GM23248 (cell line): Measurements from ENCODE around the gene PSME1. TPM values are rescaled to one million over a fixed set of nuclear protein-coding genes. Genes with fewer than 3 reads are reported as not detected.

Source experiments
- DNase-seq: peaks from one replicate; pipeline ENCODE4 v3.0.0-alpha.2; 2015
- H2AFZ ChIP-seq: fragments of 200-600 bp; sonication (generic); 2 replicates; pipeline ENCODE4 v1.6.1; 2016; ENCODE audit warnings: antibody characterized with exemption
- H3F3A ChIP-seq: fragments of 200-600 bp; sonication (generic); 2 replicates; pipeline ENCODE4 v1.6.1; 2016; ENCODE audit warnings: mild to moderate bottlenecking, antibody characterized with exemption, mixed run types; ENCODE audit not compliant: insufficient read depth
- H3K27ac ChIP-seq: fragments of 200-600 bp; sonication (generic); 2 replicates; pipeline ENCODE4 v1.5.1; 2016; ENCODE audit warnings: mild to moderate bottlenecking
- H3K27me3 ChIP-seq: fragments of 200-600 bp; sonication (generic); replicated peaks from 2 replicates; pipeline ENCODE4 v1.6.1; 2016; ENCODE audit warnings: mild to moderate bottlenecking; ENCODE audit not compliant: insufficient read depth
- H3K36me3 ChIP-seq: fragments of 200-600 bp; sonication (generic); 2 replicates; pipeline ENCODE4 v1.6.1; 2016; ENCODE audit warnings: low read depth, mild to moderate bottlenecking
- H3K4me1 ChIP-seq: fragments of 200-600 bp; sonication (generic); 2 replicates; pipeline ENCODE4 v1.6.1; 2016; ENCODE audit warnings: mild to moderate bottlenecking; ENCODE audit not compliant: insufficient read depth
- H3K4me2 ChIP-seq: fragments of 200-600 bp; sonication (generic); one replicate; pipeline ENCODE4 v1.6.1; 2016; ENCODE audit warnings: mild to moderate bottlenecking; ENCODE audit not compliant: unreplicated experiment
- H3K4me3 ChIP-seq: fragments of 200-600 bp; sonication (generic); 2 replicates; pipeline ENCODE4 v1.5.1; 2016; ENCODE audit warnings: mild to moderate bottlenecking
- H3K79me2 ChIP-seq: fragments of 200-600 bp; sonication (generic); 2 replicates; pipeline ENCODE4 v1.6.1; 2016; ENCODE audit warnings: mild to moderate bottlenecking; ENCODE audit not compliant: insufficient read depth
- H3K9ac ChIP-seq: fragments of 200-600 bp; sonication (generic); 2 replicates; pipeline ENCODE4 v1.6.1; 2016; ENCODE audit warnings: mild to moderate bottlenecking
- H3K9me2 ChIP-seq: fragments of 200-600 bp; sonication (generic); 2 replicates; pipeline ENCODE4 v1.6.1; 2016; ENCODE audit warnings: mixed run types, mild to moderate bottlenecking, moderate library complexity; ENCODE audit not compliant: insufficient read depth
- H3K9me3 ChIP-seq: fragments of 200-600 bp; sonication (generic); one replicate; pipeline ENCODE4 v1.6.1; 2017; ENCODE audit warnings: low read depth
- H4K20me1 ChIP-seq: fragments of 200-600 bp; sonication (generic); 2 replicates; pipeline ENCODE4 v1.6.0; 2016; ENCODE audit not compliant: insufficient read depth
- EZH2 ChIP-seq: fragments of 200-600 bp; sonication (generic); IDR thresholded peaks from 2 replicates; pipeline ENCODE4 v1.6.1; 2018; ENCODE audit warnings: antibody characterized with exemption, mild to moderate bottlenecking; ENCODE audit not compliant: insufficient read depth, poor library complexity, severe bottlenecking
- EZH2phosphoT487 ChIP-seq: fragments of 200-600 bp; sonication (generic); IDR thresholded peaks from 2 replicates; pipeline ENCODE4 v1.6.1; 2018; ENCODE audit warnings: antibody characterized with exemption, moderate library complexity, mild to moderate bottlenecking, low read depth; ENCODE audit not compliant: insufficient read depth
- WGBS, 2 experiments: methylation state at CpG; one replicate each; pipeline ENCODE4 v1.1.6; 2015 to 2017; ENCODE audit warnings: low lambda C conversion rate in 2 of 2, low coverage in 1 of 2; ENCODE audit errors: missing lambda C conversion rate in 2 of 2; 5-methylcytosine and 5-hydroxymethylcytosine counted together
- in situ Hi-C: fragments of 300-500 bp; cut with MboI; formaldehyde crosslinking; loops from 2 replicates; pipeline ENCODE4 v1.15.0; 2020
- polyA plus RNA-seq: library from polyadenylated mRNA; unstranded; fragments of >200 nt; fragmentation: Nextera tagmentation; extraction: Ambion mirVana; gene quantifications from 2 replicates; pipeline ENCODE4 v1.2.1, GENCODE V29; 2016
- total RNA-seq: library from RNA; depleted of rRNA; stranded (reverse); fragments of >200 nt; shearing (Covaris generic); gene quantifications from 2 replicates; pipeline ENCODE4 v1.2.3, GENCODE V29; 2014

Gene PSME1
- total and polyA plus RNA-seq, 2 experiments from 2014 or later = 58.9 to 144 TPM

- no peak for DNase-seq
- Histone ChIP-seq H3K9me3 (no peaks in the 10 kb centered on the region), H3K9me2 (no peaks in the 10 kb centered on the region), H3K27ac (no peak overlapping the region), H3K9ac (no peak overlapping the region), H3K4me3 (no peak overlapping the region), H3K79me2 (peaks cover 30% of the 10 kb centered on the region), H4K20me1 (no peaks in the 10 kb centered on the region), H3K4me1 (peaks cover 7% of the 10 kb centered on the region), H3K4me2 (no peak overlapping the region), H2AFZ (no peak overlapping the region), H3K36me3 (peaks cover 55% of the 10 kb centered on the region; the same call in 1 of the 2 replicates), H3F3A (peaks cover 11% of the 10 kb centered on the region), H3K27me3 (no peaks in the 10 kb centered on the region)
- WGBS, 2 experiments = 90 to 94% methylated on average over 15 to 17 of the region's 17 CpGs
- TF ChIP-seq EZH2 = no peak
- TF ChIP-seq EZH2phosphoT487 = no peak
- in situ Hi-C loops = no loop called here
Observed at GRCh38 chr14:24098927-24099813, 36.8 kb upstream of the PSME1 start.

GRCh38 chr14:24100197-24100981 is 35.6 kb upstream of the PSME1 start:
- H3K36me3 ChIP-seq = peaks cover 56% of the 10 kb centered on the region; the same call in 1 of the 2 replicates
- no peak overlapping the region for H3K9ac ChIP-seq
- H4K20me1 ChIP-seq = no peaks in the 10 kb centered on the region
- no peaks in the 10 kb centered on the region for H3K27me3 ChIP-seq
- H3F3A ChIP-seq = peaks cover 14% of the 10 kb centered on the region
- in situ Hi-C loops = no loop called here
- peaks cover 6% of the 10 kb centered on the region for H3K4me1 ChIP-seq
- DNase-seq = no peak
- 71 to 73% methylated on average over 4 of the region's 4 CpGs for WGBS, 2 experiments
- no peak overlapping the region for H3K27ac ChIP-seq
- TF ChIP-seq EZH2phosphoT487 (no peak), EZH2 (no peak)
- no peak overlapping the region for H3K4me2 ChIP-seq
- no peak overlapping the region for H2AFZ ChIP-seq
- H3K79me2 ChIP-seq = peaks cover 18% of the 10 kb centered on the region
- H3K9me3 ChIP-seq = no peaks in the 10 kb centered on the region
- no peak overlapping the region for H3K4me3 ChIP-seq
- no peaks in the 10 kb centered on the region for H3K9me2 ChIP-seq

- in situ Hi-C loops = no loop called here
- 78 to 85% methylated on average over 3 of the region's 3 CpGs for WGBS, 2 experiments
Observed at GRCh38 chr14:24100982-24101494, 35.0 kb upstream of the PSME1 start.

GRCh38 chr14:24102357-24103048 is 33.5 kb upstream of the PSME1 start:
- in situ Hi-C loops = no loop called here
- Histone ChIP-seq H3K27me3 (no peaks in the 10 kb centered on the region), H3K36me3 (peaks cover 51% of the 10 kb centered on the region; the same call in 1 of the 2 replicates), H3K27ac (no peak overlapping the region), H3K9me2 (no peaks in the 10 kb centered on the region), H2AFZ (no peak overlapping the region), H3F3A (peaks cover 24% of the 10 kb centered on the region), H3K4me1 (0 out of 2 replicates have a peak, but pooled peaks cover 5% of the 10 kb centered on the region), H3K79me2 (no peaks in the 10 kb centered on the region), H3K4me2 (no peak overlapping the region), H3K9ac (no peak overlapping the region), H3K9me3 (no peaks in the 10 kb centered on the region), H3K4me3 (no peak overlapping the region), H4K20me1 (no peaks in the 10 kb centered on the region)
- TF ChIP-seq EZH2phosphoT487 (no peak), EZH2 (no peak)
- WGBS, 2 experiments = 97 to 98% methylated on average over 7 of the region's 7 CpGs
- no peak for DNase-seq

More at GRCh38 chr14:24100982-24101494, 35.0 kb upstream of the PSME1 start:
- Histone ChIP-seq H3K27ac (no peak overlapping the region), H3K36me3 (peaks cover 56% of the 10 kb centered on the region; the same call in 1 of the 2 replicates), H3K4me1 (no peaks in the 10 kb centered on the region), H4K20me1 (no peaks in the 10 kb centered on the region), H3F3A (peaks cover 20% of the 10 kb centered on the region), H3K4me2 (no peak overlapping the region), H2AFZ (no peak overlapping the region), H3K4me3 (no peak overlapping the region), H3K9me2 (no peaks in the 10 kb centered on the region), H3K9ac (no peak overlapping the region), H3K9me3 (no peaks in the 10 kb centered on the region), H3K79me2 (peaks cover 11% of the 10 kb centered on the region), H3K27me3 (no peaks in the 10 kb centered on the region)
- TF ChIP-seq EZH2phosphoT487 (no peak), EZH2 (no peak)
- no peak for DNase-seq
